ENCODE measurements around the gene HES5.
A peak's percentile ranks its signal among the peaks of the same experiment; 100 is the strongest.

Gene HES5

DNA sequence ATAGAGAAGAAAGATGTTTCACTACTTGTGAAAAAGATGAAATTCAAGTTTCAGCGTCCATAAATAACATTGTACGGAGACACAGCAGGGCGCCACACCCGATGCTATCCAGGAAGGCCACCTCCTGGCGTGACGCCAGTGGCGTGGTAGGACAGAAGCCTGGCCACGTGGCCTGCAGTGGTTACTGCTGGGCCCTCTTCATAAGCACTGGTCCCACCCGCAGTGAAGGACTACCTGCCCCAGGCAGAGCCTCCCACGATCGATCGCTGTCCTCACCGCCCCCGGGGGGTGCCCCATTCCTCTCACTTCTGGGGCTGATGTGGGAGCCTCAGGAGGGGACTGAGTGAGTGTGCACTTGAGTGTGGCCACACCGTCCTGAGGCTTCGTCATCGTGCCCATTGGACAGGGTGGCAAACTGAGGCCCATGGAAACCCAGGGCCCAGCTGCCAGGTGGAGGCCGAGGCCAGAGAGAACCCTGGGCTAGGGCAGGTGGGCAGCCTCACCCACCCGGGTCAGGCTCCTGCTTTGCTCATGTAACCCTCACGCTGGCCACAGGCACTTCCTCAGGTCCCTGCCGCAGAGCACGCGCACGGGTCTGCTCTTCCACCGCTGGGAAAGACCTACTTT is 11.7 kb upstream of the HES5 start:
- ATAC-seq (ENCODE audit: low read depth) (no peak), DNase-seq (ENCODE audit: low spot score) (no peak)
- H3K4me3 ChIP-seq (ENCODE audit: severe bottlenecking), result no peak overlapping the region
- H3K36me3 ChIP-seq (ENCODE audit: low read depth), result no peaks in the 10 kb centered on the region
- H3K27me3 ChIP-seq (ENCODE audit: insufficient read depth, poor library complexity, severe bottlenecking), result no peaks in the 10 kb centered on the region
- peaks cover 9% of the 10 kb centered on the region for H3K4me1 ChIP-seq (ENCODE audit: insufficient read depth, poor library complexity, severe bottlenecking)
- H3K27ac ChIP-seq (ENCODE audit: poor library complexity, severe bottlenecking), result no peak overlapping the region
- TF ChIP-seq, protein P1, sequence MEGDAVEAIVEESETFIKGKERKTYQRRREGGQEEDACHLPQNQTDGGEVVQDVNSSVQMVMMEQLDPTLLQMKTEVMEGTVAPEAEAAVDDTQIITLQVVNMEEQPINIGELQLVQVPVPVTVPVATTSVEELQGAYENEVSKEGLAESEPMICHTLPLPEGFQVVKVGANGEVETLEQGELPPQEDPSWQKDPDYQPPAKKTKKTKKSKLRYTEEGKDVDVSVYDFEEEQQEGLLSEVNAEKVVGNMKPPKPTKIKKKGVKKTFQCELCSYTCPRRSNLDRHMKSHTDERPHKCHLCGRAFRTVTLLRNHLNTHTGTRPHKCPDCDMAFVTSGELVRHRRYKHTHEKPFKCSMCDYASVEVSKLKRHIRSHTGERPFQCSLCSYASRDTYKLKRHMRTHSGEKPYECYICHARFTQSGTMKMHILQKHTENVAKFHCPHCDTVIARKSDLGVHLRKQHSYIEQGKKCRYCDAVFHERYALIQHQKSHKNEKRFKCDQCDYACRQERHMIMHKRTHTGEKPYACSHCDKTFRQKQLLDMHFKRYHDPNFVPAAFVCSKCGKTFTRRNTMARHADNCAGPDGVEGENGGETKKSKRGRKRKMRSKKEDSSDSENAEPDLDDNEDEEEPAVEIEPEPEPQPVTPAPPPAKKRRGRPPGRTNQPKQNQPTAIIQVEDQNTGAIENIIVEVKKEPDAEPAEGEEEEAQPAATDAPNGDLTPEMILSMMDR (IDR thresholded peaks at IDR 0.05; ENCODE audit: poor library complexity, severe bottlenecking), result no peak
- H3K9me3 ChIP-seq (ENCODE audit: severe bottlenecking), result no peaks in the 10 kb centered on the region

DNA sequence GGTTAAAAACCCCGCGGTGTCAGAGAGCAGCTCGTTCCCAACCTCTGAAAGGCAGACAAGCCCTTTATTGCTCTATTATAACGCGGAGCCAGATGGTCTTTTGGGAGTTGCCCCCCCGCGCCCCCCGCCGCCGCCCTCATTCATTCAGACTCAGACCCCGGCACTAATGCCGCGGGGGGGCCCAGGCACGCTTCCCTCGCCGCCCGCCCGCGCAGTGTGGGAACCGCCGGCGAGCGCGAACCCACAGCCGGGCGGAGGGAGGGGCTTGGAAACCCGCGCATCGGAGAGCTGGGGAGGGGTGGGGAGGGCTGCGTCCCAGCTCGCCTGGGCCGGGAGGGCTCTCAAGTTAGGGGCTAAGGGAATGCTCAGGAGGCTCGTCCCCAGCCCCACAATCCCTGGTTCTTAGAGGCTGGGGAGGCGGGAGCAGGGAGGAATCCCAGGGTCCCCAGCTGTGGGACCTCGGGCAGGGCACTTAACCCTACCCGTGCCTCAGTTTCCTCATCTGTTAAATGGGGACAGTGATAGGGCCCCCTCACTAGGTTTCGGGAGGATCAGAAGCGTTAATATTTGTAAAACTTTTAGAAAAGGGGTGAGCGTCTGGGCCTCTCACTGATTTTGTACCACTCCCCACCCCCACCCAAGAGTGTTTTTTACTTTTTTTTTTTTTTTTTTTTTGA is 10.9 kb upstream of the HES5 start:
- Histone ChIP-seq H3K36me3 (ENCODE audit: low read depth) (no peaks in the 10 kb centered on the region), H3K4me3 (ENCODE audit: severe bottlenecking) (no peak overlapping the region), H3K9me3 (ENCODE audit: severe bottlenecking) (no peaks in the 10 kb centered on the region), H3K27ac (ENCODE audit: poor library complexity, severe bottlenecking) (no peak overlapping the region), H3K27me3 (ENCODE audit: insufficient read depth, poor library complexity, severe bottlenecking) (no peaks in the 10 kb centered on the region), H3K4me1 (ENCODE audit: insufficient read depth, poor library complexity, severe bottlenecking) (peaks cover 12% of the 10 kb centered on the region)
- TF ChIP-seq, protein P1 (IDR thresholded peaks at IDR 0.05; ENCODE audit: poor library complexity, severe bottlenecking), result no peak
- ATAC-seq (ENCODE audit: low read depth), result no peak
- no peak for DNase-seq (ENCODE audit: low spot score)

GRCh38 chr1:2539312-2539907 is 9.3 kb upstream of the HES5 start:
- no peak for DNase-seq (ENCODE audit: low spot score)
- Histone ChIP-seq H3K9me3 (ENCODE audit: severe bottlenecking) (no peaks in the 10 kb centered on the region), H3K27me3 (ENCODE audit: insufficient read depth, poor library complexity, severe bottlenecking) (no peaks in the 10 kb centered on the region), H3K4me3 (ENCODE audit: severe bottlenecking) (no peak overlapping the region), H3K4me1 (ENCODE audit: insufficient read depth, poor library complexity, severe bottlenecking) (peaks cover 26% of the 10 kb centered on the region), H3K27ac (ENCODE audit: poor library complexity, severe bottlenecking) (no peak overlapping the region), H3K36me3 (ENCODE audit: low read depth) (no peaks in the 10 kb centered on the region)
- ATAC-seq (ENCODE audit: low read depth), result no peak
- TF ChIP-seq, protein P1 (IDR thresholded peaks at IDR 0.05; ENCODE audit: poor library complexity, severe bottlenecking), result peak; percentile 4

DNA sequence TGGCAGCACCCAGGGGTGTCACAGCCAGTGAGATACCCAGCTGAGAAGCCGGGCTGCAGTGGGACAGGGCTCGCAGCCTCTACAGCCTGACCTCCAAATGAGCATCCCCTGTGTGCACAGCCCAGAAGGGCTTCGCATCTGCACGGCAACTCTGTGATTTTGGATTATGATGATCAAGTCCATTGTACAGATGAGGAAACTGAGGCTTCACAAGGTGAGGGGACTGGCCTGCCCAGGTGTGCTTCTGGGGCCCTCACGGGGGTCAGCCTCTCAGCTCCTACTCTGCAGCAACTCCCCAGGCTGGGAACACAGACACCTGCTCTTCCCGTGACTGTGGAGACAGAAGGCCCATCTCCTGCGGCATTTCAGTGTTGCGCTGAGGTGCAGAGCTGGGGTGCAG is 8.8 kb upstream of the HES5 start:
- Histone ChIP-seq H3K27me3 (ENCODE audit: insufficient read depth, poor library complexity, severe bottlenecking) (no peaks in the 10 kb centered on the region), H3K4me1 (ENCODE audit: insufficient read depth, poor library complexity, severe bottlenecking) (peaks cover 31% of the 10 kb centered on the region), H3K27ac (ENCODE audit: poor library complexity, severe bottlenecking) (no peak overlapping the region), H3K36me3 (ENCODE audit: low read depth) (no peaks in the 10 kb centered on the region), H3K4me3 (ENCODE audit: severe bottlenecking) (no peak overlapping the region), H3K9me3 (ENCODE audit: severe bottlenecking) (no peaks in the 10 kb centered on the region)
- DNase-seq (ENCODE audit: low spot score) (no peak), ATAC-seq (ENCODE audit: low read depth) (no peak)
- TF ChIP-seq, protein P1 (IDR thresholded peaks at IDR 0.05; ENCODE audit: poor library complexity, severe bottlenecking), result no peak

DNA sequence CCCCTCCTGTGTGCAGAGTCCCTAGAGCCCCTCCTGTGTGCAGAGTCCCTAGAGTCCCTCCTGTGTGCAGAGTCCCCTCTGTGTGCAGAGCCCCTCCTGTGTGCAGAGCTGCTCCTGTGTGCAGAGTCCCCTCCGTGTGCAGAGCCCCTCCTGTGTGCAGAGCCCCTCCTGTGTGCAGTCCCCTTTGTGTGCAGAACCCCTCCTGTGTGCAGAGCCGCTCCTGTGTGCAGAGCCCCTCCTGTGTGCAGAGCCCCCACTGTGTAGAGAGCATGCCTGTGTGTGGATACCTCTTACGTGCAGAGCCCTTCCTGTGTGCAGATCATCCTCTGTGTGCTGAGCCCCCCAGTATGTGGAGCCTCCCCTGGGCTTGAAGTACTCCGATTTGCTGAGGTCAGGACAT is 8.3 kb upstream of the HES5 start:
- Histone ChIP-seq H3K27ac (ENCODE audit: poor library complexity, severe bottlenecking) (no peak overlapping the region), H3K4me1 (ENCODE audit: insufficient read depth, poor library complexity, severe bottlenecking) (peaks cover 36% of the 10 kb centered on the region), H3K9me3 (ENCODE audit: severe bottlenecking) (no peaks in the 10 kb centered on the region), H3K36me3 (ENCODE audit: low read depth) (no peaks in the 10 kb centered on the region), H3K4me3 (ENCODE audit: severe bottlenecking) (no peak overlapping the region), H3K27me3 (ENCODE audit: insufficient read depth, poor library complexity, severe bottlenecking) (no peaks in the 10 kb centered on the region)
- DNase-seq (ENCODE audit: low spot score) (no peak), ATAC-seq (ENCODE audit: low read depth) (no peak)
- TF ChIP-seq, protein P1 (IDR thresholded peaks at IDR 0.05; ENCODE audit: poor library complexity, severe bottlenecking), result no peak

Data from RWPE2 (cell line).